Measurements from ENCODE around the gene PRKCH. TPM values are rescaled to one million over a fixed set of nuclear protein-coding genes. Genes with fewer than 3 reads are reported as not detected.
A peak's percentile ranks its signal among the peaks of the same experiment; 100 is the strongest.

Gene PRKCH
- total RNA-seq (2021), result 7.8 to 10.3 TPM (median 8.7 TPM) in 3 replicates
- percentile 48 among the genes with signal in this experiment for Bru-seq, nascent RNA
- long read RNA-seq, experiment 1, transcript PRKCH-201 (14 exons, 3,582 nt), result major isoform, 38 of 47 reads
- long read RNA-seq, experiment 1, partial matches to known transcripts, result 1 of 47 reads
- long read RNA-seq, experiment 1, other reads (novel, unspliced or antisense), result 8 of 47 reads
- long read RNA-seq, experiment 2, transcript PRKCH-201 (14 exons, 3,582 nt), result major isoform, 10 of 14 reads
- long read RNA-seq, experiment 2, partial matches to known transcripts, result 2 of 14 reads
- long read RNA-seq, experiment 2, other reads (novel, unspliced or antisense), result 2 of 14 reads
- long read RNA-seq, experiment 3, partial matches to known transcripts, result 0 of 1 reads
- long read RNA-seq, experiment 3, other reads (novel, unspliced or antisense), result 0 of 1 reads

- no peak within 1 kb of the TSS for H3K27ac Mint-ChIP-seq
- ChIA-PET CTCF (interaction anchor here (0.7 to 1.1 kb wide), 5 partner anchors 9 to 117 kb away, joined by 3 read pairs; no protein-coding TSS in a partner anchor), POLR2A (no interaction called here)
Measured at GRCh38 chr14:61321385-61322010, at the start of gene PRKCH. Gene PRKCH (plus strand): TSS chr14:61321579. CDS start chr14:61322102, 523 bp downstream.

GRCh38 chr14:61277232-61277631 lies 44.1 kb upstream of the PRKCH start:
- Mint-ChIP-seq H3K36me3 (no peaks in the 10 kb centered on the region), H3K4me3 (no peak overlapping the region), H3K27me3 (ENCODE audit: low read depth) (peaks cover 18% of the 10 kb centered on the region), H3K9me3 (no peaks in the 10 kb centered on the region), H3K4me1 (peaks cover 20% of the 10 kb centered on the region), H3K27ac (no peak overlapping the region)
- no peak for DNase-seq (ENCODE audit: low spot score)
- ATAC-seq, result no peak
- ChIA-PET POLR2A (no interaction called here), CTCF (no interaction called here)
- TF ChIP-seq MAX (CRISPR knock-in tag; IDR thresholded peaks at IDR 0.05), result no peak
- TF ChIP-seq E2F1 (CRISPR knock-in tag; IDR thresholded peaks at IDR 0.05), result no peak
- TF ChIP-seq ATF2 (CRISPR knock-in tag; IDR thresholded peaks at IDR 0.05; ENCODE audit: borderline replicate concordance, low read depth), result no peak
- TF ChIP-seq USF2 (CRISPR knock-in tag; IDR thresholded peaks at IDR 0.05), result no peak

More at GRCh38 chr14:61321385-61322010, at the start of gene PRKCH:
- peak; percentile 90 for TF ChIP-seq HMGXB4 (CRISPR knock-in tag; IDR thresholded peaks at IDR 0.05)
- 0 out of 2 replicates have a peak, but pooled peaks have one; percentile 24 for TF ChIP-seq ZBTB21 (CRISPR knock-in tag; IDR thresholded peaks at IDR 0.05; ENCODE audit: borderline replicate concordance)
- 0 out of 2 replicates have a peak, but pooled peaks have one; percentile 39 for TF ChIP-seq CBFB (CRISPR knock-in tag; IDR thresholded peaks at IDR 0.05; ENCODE audit: low read depth)
- 0 out of 2 replicates have a peak, but pooled peaks have one; percentile 12 for TF ChIP-seq NFYB (CRISPR knock-in tag; conservative IDR thresholded peaks at IDR 0.05; ENCODE audit: low read depth)
- no peak for TF ChIP-seq AFF4 (CRISPR knock-in tag; IDR thresholded peaks at IDR 0.05; ENCODE audit: borderline replicate concordance)
- no peak for TF ChIP-seq PRRX2 (CRISPR knock-in tag; IDR thresholded peaks at IDR 0.05)
- TF ChIP-seq E2F5 (CRISPR knock-in tag; IDR thresholded peaks at IDR 0.05), result 0 out of 2 replicates have a peak, but pooled peaks have one; percentile 42
- TF ChIP-seq GTF2I (CRISPR knock-in tag; conservative IDR thresholded peaks at IDR 0.05), result no peak
- peak; percentile 35; the same call in 1 of the 2 replicates for TF ChIP-seq ETV6 (CRISPR knock-in tag; IDR thresholded peaks at IDR 0.05)
- TF ChIP-seq SP1 (CRISPR knock-in tag; conservative IDR thresholded peaks at IDR 0.05), result 0 out of 2 replicates have a peak, but pooled peaks have one; percentile 55
- TF ChIP-seq FOXP1 (CRISPR knock-in tag; IDR thresholded peaks at IDR 0.05; ENCODE audit: borderline replicate concordance), result peak; percentile 50; the same call in 1 of the 2 replicates
- TF ChIP-seq ZNF423 (CRISPR knock-in tag; IDR thresholded peaks at IDR 0.05), result peak; percentile 94
- 0 out of 2 replicates have a peak, but pooled peaks have one; percentile 80 for TF ChIP-seq KAT7 (CRISPR knock-in tag; IDR thresholded peaks at IDR 0.05; ENCODE audit: borderline replicate concordance)
- TF ChIP-seq FOXK1 (CRISPR knock-in tag; IDR thresholded peaks at IDR 0.05), result peak; percentile 44; the same call in 1 of the 2 replicates
- Mint-ChIP-seq H3K27me3 (ENCODE audit: low read depth) (peaks cover 33% of the 10 kb centered on the region), H3K36me3 (peaks cover 18% of the 10 kb centered on the region), H3K4me1 (peaks cover 11% of the 10 kb centered on the region), H3K4me3 (peak within 1 kb of the TSS; percentile 80), H3K9me3 (peaks cover 18% of the 10 kb centered on the region)
- ATAC-seq, result peak; percentile 85
- DNase-seq (ENCODE audit: low spot score), result peak; percentile 73

Measured in WTC11 (cell line).